ENCODE results near the gene MYEOV.

The MYEOV gene

DNA sequence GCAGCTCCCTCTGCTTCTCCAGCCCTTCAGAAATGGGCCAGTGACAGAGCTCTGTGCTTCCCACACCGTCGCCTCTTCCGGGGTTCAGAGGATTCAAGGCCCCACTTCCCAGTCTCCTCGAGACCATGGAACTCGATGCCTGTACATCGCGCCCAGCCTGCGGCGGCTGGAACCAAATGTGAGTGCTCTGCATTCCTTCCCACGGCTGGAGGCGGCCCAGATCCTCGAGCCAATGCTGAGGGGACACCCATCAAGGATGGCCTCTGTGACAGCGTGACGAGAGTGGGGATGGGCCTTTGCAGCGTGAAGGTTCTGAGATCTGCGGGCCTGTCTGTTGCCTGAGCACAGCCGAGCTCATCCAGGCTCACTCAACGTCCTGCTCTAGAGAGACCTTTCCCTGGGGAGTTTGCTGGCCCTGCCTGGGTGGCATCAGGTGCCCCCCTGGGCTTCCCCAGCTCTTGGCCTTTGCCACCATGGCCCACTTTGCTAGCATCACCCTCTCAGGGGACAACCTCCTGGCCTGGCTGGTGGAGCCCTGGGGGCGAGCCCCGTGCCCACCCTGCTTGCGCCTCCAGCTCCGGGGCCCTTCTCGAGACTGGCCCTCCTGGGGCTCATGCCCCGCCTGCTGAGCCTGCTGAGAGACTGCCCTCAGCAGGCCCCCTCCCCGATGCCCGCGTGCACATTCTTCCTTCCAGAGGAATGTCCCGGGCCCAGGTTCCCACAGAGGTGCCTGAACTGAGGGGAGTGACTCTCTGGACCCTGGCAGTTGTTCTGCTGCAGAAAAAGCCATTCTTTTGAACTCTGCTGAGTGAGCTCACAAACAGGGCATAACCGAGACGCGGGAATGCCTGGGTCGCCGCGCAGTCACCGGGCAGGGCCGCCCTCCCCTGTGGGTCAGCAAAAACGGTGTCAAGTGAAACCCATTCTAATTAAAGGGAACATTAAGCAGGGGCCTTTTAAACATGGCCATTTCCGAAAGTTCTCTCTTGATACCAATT lies 7.3 kb upstream of the MYEOV start:
- DNase-seq (ENCODE audit: low read depth in 2 of 2), result no peak

DNA sequence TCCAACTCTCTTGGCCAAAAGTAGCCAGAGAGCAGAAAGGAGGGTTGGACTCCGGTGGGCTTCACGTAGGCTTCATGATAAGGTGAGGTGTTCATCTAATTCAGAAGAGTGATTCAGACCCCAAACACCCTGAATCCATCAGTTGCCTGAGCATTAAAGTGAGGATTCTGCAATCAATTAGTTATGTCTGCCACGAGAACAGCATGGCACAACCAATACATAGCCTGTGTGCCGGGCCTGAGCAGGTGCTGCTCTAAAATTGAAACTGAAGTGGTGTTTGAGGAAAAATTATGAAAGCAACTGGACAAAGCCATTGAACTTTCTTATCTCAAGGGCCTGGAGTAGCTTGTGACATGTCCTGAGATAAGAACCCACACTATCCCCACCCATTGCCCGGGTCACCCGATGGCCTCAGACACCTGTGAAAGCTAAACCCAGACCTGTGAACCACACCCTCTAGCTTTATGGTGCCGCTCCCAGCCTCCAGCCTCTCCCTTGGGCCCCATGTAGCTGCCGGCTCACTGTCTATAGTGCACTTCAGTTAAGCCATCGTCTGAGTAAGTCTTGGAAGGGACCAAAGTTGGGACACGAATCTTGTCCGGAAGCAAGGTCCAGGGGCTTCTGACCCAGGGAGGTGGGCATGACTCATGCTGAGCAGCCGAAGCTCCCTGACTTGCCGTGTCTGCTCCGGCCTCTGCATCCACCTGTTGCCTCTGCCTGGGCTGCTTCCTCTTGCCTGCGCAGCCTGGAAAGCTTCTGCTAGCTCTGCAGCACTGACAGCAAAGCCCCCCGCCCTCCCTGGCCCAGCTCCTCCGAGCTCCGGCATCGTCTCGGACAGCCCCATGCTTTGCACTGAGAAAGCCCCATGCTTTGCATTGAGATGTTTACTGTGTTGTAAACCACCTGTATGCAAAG lies 5.7 kb upstream of the MYEOV start:
- DNase-seq (ENCODE audit: low read depth in 2 of 2), result no peak

DNA sequence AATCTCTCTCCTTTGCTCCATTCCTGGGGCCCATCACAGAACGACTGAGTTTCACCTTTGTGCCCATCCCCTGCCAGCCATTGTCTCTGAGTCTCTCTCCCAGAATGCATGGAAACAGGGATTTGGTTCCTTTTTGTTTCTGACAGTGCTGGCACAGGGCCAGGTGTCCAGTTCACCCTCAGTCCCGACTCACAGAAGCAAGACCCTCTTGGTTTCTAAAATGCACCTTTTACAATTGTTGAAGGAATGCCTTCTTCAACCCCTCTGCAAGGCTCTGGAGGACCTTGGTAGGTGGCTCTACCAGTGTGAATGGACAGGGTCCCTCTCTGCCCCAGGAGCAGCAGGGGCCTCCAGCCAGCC lies 5.1 kb upstream of the MYEOV start:
- no peak for DNase-seq (ENCODE audit: low read depth in 2 of 2)

DNA sequence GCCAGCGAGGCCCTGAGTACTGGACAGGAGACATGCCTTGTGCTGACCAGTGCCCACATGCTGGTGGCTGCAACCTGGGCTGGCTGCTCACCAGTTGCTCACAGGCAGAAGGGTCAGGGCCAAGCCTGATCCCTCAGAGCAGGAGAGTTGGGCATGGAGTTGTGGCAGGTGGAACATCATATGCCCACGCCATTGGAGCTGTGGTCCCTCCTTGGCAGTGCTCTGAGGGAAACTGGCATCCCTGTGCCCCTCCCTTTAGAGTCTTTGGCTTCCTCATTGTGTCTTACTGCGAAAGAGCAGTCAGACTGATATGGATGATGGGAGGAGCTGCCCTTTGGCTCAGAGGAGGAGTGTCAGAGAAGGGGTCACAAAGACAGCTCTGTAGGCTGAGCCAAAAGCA lies 3.1 kb upstream of the MYEOV start:
- no peak for DNase-seq (ENCODE audit: low read depth in 2 of 2)

DNA sequence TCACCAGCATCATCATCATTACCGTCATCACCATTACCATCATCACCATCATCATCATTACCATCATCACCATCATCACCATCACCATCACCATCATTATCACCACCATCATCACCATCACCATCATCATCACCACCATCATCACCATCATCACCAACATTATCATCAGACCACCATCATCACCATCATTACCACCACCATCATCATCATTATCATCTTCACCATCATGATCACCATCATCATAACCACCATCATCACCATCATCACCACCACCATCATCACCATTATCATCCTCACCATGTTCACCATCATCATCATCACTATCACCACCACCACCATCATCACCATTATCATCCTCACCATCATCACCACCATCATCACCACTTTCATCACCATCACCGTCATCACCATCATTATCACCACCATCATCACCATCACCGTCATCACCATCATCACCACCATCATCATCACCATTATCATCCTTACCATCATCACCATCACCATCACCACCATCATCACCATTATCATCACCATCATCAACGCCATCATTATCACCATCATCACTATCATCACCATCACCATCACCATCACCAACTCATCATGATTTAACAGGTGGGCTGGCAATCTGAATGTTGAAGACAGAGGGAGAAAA lies 2.4 kb upstream of the MYEOV start:
- DNase-seq (ENCODE audit: low read depth in 2 of 2), result no peak

DNA sequence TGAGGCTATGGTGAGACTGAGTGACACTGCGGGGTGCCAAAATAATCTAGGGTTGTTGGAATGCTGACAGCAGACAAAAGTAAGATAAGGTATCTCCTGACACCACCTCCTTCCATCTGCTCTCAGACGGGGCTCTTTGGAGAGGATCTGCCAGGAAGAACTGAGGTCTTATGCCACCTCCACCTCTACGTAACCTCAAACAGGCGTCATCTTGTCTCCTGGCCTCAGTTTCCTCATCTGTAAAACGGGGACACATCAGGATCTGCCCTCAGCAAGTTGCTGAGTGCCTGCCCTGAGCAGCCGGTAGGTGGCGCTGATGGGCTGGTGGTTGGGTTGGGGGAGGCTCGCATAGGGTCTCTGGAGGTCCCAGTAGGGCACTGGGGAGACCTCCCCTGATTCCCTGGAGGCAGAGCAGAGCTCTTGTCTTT lies 1.7 kb upstream of the MYEOV start:
- peak in 1 of 2 donors; percentile 30 for DNase-seq (ENCODE audit: low read depth in 2 of 2)

DNA sequence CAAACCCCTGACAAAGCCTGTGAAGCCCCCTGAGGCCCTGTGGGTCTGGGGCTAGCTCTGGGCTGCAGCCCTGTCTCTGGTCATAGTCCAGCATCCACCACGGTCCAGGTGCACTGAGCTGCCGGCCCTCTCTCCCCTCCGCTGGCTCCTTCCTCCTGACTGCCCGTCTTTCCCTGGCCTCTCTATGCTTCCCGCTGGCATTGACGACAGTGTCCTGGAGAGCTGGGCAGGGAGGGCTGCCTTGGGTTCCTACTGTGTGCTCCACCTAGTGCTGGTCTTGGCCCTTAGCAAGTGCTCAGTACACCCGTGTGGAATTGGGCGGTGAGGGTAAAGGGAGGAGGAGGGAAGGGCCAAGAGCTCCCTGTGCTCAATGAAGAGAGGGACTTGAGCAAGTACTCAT lies 868 bp upstream of the MYEOV start:
- no peak for DNase-seq (ENCODE audit: low read depth in 2 of 2)

DNA sequence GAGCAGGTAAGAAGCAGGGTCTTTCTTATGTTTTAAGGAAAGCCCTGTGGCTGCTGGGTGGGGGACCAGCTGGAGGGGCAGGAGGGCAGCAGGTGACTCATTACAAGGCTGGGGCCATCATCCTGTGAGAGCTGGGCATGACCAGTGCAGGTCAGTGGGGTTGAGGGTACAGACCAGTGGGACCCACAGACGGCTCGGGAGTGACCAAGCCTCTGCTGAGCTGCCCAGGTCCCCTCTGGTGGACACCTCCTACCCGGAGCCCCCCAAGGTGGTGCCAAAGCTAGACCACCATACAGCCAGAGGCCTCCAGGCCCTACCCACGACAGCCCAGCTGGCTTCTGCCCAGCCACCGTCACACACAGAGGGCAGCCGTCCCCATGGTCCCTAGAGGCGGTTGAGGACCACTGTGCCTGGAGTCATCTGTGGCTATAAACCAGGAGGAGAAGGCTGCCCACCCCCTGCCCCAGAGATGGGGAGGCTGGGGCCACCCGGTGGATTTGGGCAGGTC lies 670 bp downstream of the MYEOV start:
- DNase-seq (ENCODE audit: low read depth in 2 of 2), result no peak

DNA sequence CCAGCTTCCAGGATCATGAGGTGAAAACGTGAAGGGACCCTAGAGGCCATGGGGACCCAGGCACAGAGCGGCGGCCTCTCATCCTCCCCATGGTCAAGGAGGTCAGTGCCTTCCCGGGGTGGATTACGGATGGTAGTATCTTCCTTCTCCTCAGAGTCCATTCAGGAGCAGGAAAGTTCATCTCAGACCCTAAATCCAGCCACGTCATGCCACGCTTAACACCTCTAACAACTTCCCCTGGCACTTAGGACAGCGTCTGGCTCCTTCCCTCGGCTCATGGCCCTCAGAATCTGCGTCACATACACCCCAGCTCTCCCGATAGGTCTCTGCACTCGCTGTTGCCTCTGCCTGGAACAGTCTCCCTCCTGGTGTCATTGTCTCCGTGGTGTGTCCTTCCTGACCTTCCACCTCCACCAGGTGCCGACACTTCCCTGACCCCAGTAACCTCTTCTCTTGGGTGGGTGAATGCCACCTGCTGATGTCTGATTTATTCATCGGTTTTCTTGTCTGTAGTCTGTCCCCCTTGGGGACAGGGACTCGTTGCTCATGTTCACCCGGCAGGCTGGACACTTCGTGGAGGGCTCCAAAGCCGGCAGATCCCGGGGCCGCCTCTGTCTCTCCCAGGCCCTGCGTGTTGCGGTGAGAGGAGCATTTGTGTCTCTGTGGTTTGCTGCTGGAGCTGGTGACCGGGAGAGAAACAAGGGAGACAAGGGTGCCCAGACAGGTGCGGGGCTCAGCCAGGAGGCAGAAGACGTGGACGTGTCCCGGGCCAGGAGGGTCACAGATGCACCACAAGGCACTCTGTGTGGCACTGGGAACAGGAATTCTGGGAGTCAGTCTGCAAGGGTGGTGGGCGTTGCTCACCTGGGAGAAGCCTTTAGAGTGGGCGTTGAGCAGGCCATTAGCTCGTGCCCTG lies 1.4 kb downstream of the MYEOV start:
- DNase-seq (ENCODE audit: low read depth in 2 of 2), result no peak

DNA sequence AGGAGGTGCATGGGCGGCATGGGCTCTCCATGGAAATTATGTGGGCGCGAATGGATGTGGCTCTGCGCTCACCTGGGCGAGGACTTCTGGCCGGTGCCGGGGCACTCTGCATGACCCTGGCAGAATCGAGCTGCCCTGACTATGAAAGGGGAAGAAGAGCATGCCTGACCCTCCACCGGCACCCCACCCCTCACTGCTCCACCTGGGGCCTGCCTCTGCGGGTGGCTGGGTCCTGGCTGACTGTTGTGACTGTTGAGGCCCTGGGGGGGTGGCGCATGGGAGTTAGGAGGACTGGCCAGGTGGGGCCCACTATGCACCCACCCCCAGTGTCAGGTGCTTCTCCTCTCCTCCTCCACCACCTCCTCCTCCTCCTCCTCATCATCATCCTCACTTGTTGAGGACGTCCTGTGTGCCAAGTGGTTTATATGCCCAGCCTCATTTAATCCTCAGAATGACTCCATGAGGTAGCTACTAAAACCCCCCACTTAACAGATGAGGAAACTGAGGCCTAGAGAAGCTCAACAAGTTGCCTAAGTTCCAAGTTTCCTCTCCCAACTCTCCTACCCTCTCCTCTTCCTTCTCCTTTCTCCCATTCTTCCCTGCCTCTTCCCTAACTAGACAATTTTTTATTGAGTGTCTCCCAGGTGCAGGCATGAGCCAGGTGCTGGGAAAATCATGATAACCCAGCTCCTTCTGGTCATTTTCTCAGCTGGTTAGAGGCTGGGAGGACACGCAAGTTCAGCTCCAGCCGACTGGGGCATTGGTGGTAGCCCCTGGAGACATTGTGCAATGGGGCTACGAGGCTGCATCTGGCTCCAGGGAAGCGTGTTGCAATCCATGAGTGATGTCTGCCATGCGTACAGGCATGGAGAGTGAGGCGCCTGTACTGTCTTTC lies 2.3 kb downstream of the MYEOV start:
- DNase-seq (ENCODE audit: low read depth in 2 of 2), result no peak

DNA sequence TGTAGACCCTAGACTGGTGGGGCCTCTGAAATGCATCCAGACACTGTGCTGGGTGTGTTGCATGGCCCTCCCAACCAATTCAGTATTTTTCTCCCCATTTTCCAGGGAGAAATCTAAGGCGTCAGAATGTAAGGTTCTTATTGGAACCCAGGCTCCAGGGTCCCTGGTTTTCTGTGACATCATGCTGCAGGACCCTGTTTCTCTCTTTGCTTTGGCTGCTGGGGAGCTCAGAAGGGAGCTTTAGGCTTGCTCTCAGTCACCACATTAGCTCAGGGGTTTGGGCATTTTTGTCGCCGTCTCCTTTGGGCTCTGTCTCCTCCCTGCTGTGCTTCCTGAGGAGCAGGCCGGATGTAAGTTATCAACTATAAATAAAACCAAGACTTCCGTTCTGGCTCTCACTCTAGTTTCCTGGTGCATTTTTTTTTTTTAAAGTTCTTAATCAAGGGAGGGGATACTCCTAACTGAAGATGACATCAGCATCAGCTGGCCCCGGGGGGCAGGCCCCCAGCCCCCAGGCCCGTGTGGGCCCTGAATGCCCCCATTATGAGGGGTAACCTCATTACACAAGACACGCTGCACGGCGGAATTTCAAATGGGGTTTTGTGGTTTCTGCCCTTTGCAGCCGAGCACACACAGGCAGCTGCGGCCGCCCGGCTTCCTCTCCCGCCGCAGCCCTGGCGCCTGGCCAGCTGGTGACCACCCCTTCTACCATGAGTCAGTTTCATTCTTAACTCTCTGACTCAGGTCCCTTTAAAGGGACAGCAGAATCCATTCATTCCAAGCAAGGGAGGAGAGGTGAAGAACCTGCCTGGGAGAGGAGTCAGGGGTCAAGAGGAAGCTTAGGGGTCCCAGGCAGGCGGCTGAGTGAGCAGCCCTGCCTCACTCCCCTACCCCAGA lies 3.2 kb downstream of the MYEOV start:
- peak; percentile 58 to 80 for DNase-seq (ENCODE audit: low read depth in 2 of 2)

DNA sequence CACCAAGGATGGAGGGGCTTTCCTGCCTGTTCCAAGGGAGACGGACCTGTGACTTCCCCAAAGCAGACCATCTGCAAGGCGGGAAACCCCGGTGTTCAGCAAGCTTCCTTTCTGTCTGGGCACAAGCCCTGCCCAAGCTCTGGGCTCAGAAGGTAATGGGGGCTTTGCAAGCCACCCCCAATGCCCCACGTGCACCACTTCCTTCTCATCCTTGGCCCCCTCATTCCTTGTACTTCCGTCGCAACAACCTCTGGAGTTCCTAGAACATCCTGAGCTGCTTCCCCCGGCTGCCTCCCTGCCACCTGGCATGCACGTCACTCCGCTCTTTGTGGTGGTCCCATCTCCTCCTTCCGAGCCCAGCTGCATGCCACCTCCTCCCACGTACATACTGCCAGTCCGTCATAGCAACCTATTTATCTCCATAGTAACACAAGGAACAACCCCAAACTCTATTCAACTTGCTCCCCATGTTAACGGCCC lies 3.9 kb downstream of the MYEOV start:
- DNase-seq (ENCODE audit: low read depth in 2 of 2), result no peak

DNA sequence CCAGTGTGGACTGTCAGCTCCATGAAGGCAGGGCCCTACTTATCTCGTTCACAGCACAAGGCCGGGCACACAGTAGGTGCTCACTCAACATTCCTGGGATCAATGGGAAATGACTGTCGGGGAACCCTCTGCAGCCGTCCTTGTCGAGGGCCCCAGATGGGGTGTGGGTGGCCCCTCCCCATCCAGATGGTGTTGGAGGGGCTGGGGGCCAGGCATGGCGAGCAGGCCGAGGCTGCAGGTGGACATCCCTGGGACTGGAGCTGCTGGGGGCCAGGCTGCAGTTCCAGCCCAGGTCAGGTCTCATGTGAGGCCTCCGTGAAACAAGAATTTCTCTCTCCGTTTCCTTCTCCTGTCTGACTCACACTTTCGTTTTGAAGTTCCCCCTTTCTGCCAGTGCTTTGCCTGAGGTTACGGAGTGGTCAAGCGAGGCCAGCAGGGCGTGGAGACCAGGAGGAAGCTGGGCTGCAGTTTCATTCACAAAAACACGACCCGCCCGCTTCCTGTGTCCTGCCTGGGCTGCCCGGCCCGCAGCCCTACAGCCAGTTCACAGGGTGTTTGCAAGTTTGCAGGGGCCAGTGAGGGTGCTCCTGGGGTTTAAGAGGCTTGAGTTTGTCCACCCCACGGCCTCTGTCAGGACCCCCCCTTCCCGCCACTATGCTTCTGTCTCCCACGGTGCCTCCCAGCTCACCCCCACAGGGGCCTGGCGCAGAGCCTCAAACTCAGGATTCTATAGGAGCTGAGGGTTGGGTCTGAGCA lies 4.5 kb downstream of the MYEOV start:
- no peak for DNase-seq (ENCODE audit: low read depth in 2 of 2)

DNA sequence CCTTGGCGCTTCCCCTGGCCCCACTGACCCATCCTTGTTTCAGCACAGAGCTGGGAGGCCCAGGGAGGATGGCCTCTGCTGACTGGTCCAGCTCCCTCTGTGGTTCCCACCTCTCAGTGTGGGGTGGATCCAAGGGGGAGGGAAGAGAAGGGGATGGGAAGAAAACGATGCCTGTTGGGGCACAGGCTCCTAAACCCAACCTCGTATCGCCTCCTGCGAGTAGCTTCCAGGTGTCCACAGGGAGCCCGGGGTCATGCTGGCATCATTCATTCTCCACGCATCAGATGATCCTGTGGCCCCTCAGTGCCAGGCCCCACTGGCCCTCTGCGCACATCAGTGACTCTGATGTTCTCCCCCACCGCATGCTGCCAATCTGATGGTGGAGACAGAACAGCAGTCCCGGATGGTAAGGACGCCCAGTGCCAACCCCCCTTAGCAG lies 5.1 kb downstream of the MYEOV start:
- DNase-seq (ENCODE audit: low read depth in 2 of 2), result no peak

DNA sequence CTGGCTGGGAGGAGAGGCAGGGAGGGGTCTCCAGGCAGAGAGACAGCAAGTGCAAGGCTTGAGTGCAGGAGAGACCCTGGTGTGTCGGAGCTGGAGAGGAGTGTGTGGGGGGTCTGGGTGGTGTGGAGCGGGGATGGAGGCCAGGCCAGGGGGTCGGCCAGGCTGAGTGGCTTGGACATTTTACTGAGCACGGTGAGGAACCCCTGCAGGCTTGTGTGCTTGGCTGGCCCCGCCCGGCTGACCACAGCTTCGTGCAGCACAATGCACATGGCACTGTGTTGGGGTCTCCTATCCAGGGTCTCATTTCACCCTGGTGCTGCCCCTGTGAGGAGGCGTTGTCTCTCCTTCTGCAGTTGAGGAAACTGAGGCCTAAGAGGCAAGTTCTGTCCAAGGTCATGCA lies 5.6 kb downstream of the MYEOV start:
- DNase-seq (ENCODE audit: low read depth in 2 of 2), result no peak

DNA sequence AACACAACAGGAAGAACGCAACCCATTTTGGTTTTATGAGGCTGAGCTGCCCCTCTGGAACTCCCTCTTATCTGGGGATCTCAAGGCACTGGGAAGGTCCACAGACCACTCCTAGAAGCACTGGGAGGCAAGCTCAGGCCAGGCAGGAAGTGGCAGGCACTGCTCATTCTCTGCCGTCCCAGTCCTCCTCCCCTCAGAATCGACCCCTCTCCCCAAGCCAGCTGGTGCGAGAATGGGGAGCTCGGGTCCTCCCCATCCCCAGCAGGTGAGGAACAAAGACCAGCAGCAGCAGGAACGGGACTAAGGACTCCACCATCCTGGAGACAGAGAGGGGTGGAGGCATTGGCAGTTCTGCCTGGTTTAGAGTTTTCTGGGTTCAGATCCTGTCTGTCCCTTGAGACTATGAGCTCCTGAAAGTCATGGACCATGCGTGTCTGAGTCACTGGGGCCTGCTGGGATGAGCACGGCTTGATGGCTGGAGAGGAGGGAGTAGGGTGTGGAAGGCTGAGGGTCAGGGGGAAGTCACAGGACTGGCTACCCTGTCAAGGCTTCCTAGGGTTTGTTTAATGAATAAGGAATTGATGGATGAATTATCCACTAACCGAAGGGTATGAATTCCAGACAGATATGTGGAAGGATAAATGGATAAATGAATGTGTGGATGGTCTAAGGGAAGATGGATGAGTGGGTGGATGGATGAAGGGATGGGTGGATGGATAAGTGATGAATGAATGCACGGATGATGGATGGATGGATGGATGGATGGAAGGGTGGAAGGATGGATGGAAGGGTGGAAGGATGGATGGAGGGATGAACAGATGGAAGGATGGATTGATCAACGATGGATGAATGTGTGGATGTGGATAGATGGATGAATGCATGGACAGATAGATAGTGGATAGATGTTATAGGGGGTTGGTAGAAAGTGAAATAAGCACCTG lies 6.4 kb downstream of the MYEOV start:
- DNase-seq (ENCODE audit: low read depth in 2 of 2), result no peak

DNA sequence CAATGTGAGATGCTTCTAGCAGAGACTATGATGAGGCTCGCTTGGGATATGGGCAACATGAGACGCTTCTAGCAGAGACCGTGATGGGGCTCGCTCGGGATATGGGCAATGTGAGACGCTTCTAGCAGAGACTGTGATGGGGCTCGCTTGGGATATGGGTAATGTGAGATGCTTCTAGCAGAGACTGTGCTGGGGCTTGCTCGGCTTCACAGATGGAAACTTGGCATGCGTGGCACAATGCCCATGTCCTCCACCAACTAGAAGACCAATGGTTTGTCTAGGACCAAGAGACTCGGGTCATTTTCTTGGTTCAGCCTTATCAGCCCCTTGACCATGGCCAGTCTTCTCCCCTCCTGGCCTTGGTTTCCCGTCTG lies 7.1 kb downstream of the MYEOV start:
- DNase-seq (ENCODE audit: low read depth in 2 of 2), result no peak

All from activated CD4-positive, alpha-beta T cell treated with anti-CD3 and anti-CD28 coated beads for 24 hours (primary cell).